ENCODE measurements around the gene C12orf57. TPM values are rescaled to one million over a fixed set of nuclear protein-coding genes. Genes with fewer than 3 reads are reported as not detected.

C12orf57 gene
- total RNA-seq, 4 donors from 2014 or later: 344 to 666 (median 383) TPM

DNA sequence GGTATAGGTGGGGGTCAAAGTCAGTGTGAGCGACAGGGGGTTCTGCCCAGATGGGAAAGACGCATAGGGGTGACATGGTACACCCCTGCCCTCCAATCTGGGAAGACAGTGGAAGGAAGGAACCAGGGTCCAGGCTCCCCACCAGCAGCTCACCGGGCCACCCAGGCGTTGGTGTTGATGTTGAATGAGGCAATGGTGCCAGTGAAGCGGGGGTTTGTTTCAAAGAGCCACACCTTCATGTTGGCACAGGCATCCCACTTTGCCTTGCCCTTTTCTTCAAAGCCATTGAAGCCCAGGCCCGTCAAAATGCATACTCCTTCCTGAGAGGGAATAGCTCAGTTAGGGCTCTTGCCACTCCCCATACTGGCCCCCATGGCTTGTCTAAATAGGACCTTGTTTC, 34.4 kb downstream of the C12orf57 start:
- H3K4me1 ChIP-seq: peaks cover 17 to 21% of the 10 kb centered on the region in 2 donors
- no peaks in the 10 kb centered on the region for H3K27me3 ChIP-seq
- H3K4me3 ChIP-seq (replicated peaks in 1 of 3): no peak overlapping the region
- intact Hi-C loops (cut with DNase I): no loop called here
- H3K36me3 ChIP-seq: peaks cover 52 to 65% of the 10 kb centered on the region in 2 donors
- WGBS, 2 donors: 84 to 86% methylated on average over 6 of the region's 6 CpGs
- TF ChIP-seq, protein P1, sequence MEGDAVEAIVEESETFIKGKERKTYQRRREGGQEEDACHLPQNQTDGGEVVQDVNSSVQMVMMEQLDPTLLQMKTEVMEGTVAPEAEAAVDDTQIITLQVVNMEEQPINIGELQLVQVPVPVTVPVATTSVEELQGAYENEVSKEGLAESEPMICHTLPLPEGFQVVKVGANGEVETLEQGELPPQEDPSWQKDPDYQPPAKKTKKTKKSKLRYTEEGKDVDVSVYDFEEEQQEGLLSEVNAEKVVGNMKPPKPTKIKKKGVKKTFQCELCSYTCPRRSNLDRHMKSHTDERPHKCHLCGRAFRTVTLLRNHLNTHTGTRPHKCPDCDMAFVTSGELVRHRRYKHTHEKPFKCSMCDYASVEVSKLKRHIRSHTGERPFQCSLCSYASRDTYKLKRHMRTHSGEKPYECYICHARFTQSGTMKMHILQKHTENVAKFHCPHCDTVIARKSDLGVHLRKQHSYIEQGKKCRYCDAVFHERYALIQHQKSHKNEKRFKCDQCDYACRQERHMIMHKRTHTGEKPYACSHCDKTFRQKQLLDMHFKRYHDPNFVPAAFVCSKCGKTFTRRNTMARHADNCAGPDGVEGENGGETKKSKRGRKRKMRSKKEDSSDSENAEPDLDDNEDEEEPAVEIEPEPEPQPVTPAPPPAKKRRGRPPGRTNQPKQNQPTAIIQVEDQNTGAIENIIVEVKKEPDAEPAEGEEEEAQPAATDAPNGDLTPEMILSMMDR (IDR thresholded peaks at IDR 0.05): no peak
- no peak for TF ChIP-seq POLR2A (IDR thresholded peaks at IDR 0.05)
- H3K27ac ChIP-seq: peak overlapping the region; percentile 78 to 89 (median 78)
- no peaks in the 10 kb centered on the region for H3K9me3 ChIP-seq
- DNase-seq: no peak

DNA sequence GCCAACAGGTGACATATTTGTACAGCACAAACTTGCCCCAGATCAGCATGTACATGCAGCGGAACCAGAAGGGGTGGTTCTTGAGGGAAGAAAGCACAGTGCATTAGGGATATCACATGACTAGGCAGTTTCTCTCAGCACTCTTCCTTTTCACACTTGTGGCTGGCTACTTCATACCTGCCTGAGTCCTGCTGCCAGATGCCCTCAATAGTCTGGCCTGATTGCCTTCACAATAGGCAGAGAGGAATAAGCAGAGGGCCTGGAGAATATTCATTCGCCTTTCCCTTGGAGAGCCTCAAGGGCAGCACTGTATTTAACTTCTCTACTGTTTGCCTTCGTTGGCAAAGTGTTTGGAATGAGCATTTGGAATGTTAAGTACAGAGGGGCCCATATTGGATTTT, 34.8 kb downstream of the C12orf57 start:
- Histone ChIP-seq H3K27me3 (no peaks in the 10 kb centered on the region), H3K4me3 (replicated peaks in 1 of 3) (no peak overlapping the region), H3K27ac (peak overlapping the region; percentile 78 to 89 (median 78)), H3K4me1 (peaks cover 17 to 21% of the 10 kb centered on the region in 2 donors), H3K9me3 (no peaks in the 10 kb centered on the region), H3K36me3 (peaks cover 52 to 66% of the 10 kb centered on the region in 2 donors)
- peak in 1 of 2 donors; percentile 37 for TF ChIP-seq POLR2A (IDR thresholded peaks at IDR 0.05)
- TF ChIP-seq, protein P1 (IDR thresholded peaks at IDR 0.05): peak in 2 of 6 experiments; percentile 33
- 39% methylated on average over 3 of the region's 3 CpGs for WGBS, 2 donors
- peak; percentile 77 to 80 for DNase-seq
- intact Hi-C loops (cut with DNase I): no loop called here

DNA sequence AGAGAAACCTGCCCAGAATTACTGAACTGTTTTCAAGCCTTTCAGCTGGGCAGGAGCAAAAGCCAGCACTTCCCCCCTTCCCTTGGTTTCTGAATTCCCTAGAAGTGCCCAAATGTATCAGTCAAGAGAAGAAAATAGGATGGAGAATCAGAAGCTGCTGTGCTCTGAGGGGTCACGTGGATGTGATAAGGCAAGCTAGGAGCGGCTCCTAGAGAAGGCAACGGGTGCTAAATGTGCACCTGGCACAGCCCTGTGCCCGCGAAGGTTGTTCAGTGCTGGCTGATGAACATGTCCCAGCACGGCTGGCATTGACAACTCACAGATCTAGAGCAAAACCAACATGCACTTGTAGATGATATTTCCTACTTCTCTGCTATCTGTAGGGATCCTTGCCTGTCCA, 35.2 kb downstream of the C12orf57 start:
- Histone ChIP-seq H3K36me3 (peaks cover 52 to 64% of the 10 kb centered on the region in 2 donors), H3K27ac (peak overlapping the region; percentile 78 to 89 (median 78)), H3K9me3 (no peaks in the 10 kb centered on the region), H3K4me1 (peaks cover 17 to 21% of the 10 kb centered on the region in 2 donors), H3K4me3 (replicated peaks in 1 of 3) (no peak overlapping the region), H3K27me3 (no peaks in the 10 kb centered on the region)
- DNase-seq: peak; percentile 58 to 67
- 58 to 74% methylated on average over 6 of the region's 6 CpGs for WGBS, 2 donors
- intact Hi-C loops (cut with DNase I): no loop called here
- TF ChIP-seq POLR2A (IDR thresholded peaks at IDR 0.05): no peak
- TF ChIP-seq, protein P1 (IDR thresholded peaks at IDR 0.05): no peak

DNA sequence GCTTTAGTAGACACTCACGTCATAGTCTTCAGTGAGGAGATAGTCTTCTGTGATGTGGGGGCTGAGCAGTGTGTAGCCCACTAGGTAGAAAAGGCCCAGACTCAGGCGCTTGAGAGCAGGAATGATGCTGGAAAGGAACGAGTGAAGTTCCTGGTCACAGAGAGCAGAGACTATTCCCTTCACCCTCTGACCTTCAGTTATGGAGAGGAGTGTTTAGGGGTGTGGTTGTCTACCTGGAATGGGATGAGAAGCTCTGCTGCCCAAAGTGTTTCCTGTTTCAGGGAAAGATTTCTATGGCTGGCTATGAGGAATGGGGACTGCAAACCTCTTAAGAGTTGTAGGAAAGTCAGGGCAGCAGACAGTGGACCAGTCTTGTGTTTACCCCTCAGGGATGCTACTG, 35.6 kb downstream of the C12orf57 start:
- Histone ChIP-seq H3K4me1 (peaks cover 17 to 21% of the 10 kb centered on the region in 2 donors), H3K27ac (peak overlapping the region; percentile 78 to 89 (median 78)), H3K9me3 (no peaks in the 10 kb centered on the region), H3K27me3 (no peaks in the 10 kb centered on the region), H3K4me3 (replicated peaks in 1 of 3) (no peak overlapping the region), H3K36me3 (peaks cover 48 to 59% of the 10 kb centered on the region in 2 donors)
- 83 to 90% methylated on average over 3 of the region's 3 CpGs for WGBS, 2 donors
- TF ChIP-seq POLR2A (IDR thresholded peaks at IDR 0.05): no peak
- TF ChIP-seq, protein P1 (IDR thresholded peaks at IDR 0.05): no peak
- DNase-seq: no peak
- intact Hi-C loops (cut with DNase I): no loop called here

DNA sequence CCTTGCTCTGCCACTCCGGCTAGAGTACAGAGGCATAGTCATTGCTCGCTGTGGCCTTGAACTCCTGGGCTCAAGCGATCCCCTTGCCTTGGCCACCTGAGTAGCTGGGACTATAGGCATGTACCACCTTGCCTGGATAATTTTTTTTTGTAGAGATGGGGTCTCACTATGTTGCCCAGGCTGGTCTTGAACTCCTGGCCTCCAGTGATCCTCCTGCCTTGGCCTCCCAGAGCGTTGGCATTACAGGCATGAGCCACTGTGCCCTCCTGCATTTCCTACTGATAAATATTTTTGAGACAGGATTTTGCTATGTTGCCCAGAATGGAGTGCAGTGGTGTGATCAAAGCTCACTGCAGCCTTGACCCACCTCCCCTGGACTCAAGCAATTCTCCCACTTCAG, 36.3 kb downstream of the C12orf57 start:
- no peaks in the 10 kb centered on the region for H3K27me3 ChIP-seq
- WGBS, 2 donors: 97 to 99% methylated on average over 4 of the region's 4 CpGs
- peak overlapping the region; percentile 78 to 89 (median 78) for H3K27ac ChIP-seq
- no peak for DNase-seq
- peaks cover 42 to 53% of the 10 kb centered on the region in 2 donors for H3K36me3 ChIP-seq
- TF ChIP-seq POLR2A (IDR thresholded peaks at IDR 0.05): no peak
- TF ChIP-seq, protein P1 (IDR thresholded peaks at IDR 0.05): no peak
- H3K4me3 ChIP-seq (replicated peaks in 1 of 3): no peak overlapping the region
- no peaks in the 10 kb centered on the region for H3K9me3 ChIP-seq
- peaks cover 17 to 21% of the 10 kb centered on the region in 2 donors for H3K4me1 ChIP-seq
- intact Hi-C loops (cut with DNase I): no loop called here
